GM12873 (cell line): Measurements from ENCODE around the gene ATP5MG.

ENCODE experiments used
- TF ChIP-seq, protein P1 (sequence below): IDR thresholded peaks from 2 replicates; pipeline ENCODE4 v1.5.1; 2012; ENCODE audit warnings: low read depth, mild to moderate bottlenecking, moderate library complexity, low read length, control low read depth; ENCODE audit not compliant: insufficient read depth; ENCODE audit errors: missing control alignments

ATP5MG gene

DNA sequence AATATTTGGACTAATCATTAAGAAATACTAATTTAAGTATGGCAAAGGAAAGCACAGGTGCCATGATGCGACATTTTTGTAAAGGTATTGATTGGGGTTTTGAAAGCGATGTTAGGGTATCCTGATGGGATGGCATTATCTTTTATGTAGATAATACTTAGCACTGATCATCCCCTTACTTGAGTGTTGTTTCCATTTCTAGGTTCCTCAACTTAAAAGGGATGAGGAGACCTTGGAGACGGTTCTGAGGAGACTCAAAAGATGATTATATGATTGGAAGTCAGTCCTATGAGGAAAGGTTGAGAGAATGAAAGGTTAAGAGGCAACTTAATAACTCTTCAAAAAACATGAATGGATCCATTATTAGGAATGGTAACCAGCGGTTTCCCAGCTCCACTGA, 46.0 kb downstream of the ATP5MG start:
- TF ChIP-seq, protein P1, sequence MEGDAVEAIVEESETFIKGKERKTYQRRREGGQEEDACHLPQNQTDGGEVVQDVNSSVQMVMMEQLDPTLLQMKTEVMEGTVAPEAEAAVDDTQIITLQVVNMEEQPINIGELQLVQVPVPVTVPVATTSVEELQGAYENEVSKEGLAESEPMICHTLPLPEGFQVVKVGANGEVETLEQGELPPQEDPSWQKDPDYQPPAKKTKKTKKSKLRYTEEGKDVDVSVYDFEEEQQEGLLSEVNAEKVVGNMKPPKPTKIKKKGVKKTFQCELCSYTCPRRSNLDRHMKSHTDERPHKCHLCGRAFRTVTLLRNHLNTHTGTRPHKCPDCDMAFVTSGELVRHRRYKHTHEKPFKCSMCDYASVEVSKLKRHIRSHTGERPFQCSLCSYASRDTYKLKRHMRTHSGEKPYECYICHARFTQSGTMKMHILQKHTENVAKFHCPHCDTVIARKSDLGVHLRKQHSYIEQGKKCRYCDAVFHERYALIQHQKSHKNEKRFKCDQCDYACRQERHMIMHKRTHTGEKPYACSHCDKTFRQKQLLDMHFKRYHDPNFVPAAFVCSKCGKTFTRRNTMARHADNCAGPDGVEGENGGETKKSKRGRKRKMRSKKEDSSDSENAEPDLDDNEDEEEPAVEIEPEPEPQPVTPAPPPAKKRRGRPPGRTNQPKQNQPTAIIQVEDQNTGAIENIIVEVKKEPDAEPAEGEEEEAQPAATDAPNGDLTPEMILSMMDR: no peak

DNA sequence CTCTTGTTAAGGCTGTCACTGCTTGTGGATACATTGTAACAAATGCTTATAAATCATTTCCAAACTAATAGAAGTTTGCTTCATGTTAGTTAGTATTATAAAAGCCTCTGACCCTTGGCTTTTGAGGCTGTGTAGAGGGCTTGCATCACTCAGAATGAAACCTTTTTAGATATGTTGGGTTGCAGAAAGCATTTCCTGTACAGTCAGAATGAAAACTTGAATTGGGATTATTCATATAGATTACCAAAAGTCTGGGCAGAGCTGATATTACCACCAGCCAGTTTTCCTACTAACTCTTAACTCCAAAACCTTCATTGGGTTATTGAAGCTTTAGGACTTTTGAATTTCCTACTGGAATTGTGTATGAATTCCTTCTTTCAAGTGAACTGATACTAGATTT, 46.9 kb downstream of the ATP5MG start:
- TF ChIP-seq, protein P1: no peak

DNA sequence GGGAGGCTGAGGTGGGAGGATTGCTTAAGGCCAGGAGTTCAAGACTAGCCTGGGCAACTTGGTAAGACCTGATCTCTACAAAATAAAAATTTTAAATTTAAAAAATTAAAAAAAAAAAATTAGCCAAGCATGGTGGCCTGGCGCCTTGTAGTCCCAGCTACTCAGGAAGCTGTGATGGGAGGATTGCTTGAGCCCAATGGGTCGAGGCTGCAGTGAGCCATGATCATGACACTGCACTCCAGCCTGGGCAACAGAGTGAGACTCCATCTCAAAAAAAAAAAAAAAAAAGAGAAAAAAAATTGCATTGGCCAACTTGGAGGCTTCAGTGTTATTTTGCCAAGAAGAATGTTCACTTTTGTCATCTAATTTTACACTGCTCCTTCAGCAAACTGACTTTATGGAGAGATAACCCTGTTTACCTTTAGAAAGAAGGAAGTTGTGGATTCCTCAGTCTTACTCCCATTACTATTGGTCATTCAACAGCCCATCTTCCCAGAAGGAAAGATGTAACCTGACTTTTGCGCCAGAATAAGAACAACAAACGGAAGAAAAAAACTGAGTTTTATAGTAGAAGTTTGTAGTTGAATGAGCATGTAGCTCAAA, 48.0 kb downstream of the ATP5MG start:
- TF ChIP-seq, protein P1: no peak

DNA sequence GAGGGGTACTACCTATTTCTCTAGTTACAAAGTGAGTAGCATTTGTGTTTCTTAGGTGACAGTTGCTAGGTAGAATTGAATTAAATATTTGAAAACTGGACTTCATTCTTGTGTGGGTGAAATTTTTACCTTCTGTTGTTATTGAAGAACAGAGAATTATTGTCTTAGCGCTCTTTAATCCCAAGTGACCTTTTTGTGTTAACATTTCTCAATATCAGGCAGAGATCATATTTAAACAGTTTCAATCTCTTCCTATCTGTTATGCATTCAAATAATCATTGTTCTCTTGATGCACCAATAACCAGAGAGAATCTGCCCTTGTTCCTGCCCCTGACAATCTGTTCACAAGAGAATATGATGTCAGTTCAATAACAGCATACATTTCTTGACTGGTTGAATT, 49.0 kb downstream of the ATP5MG start:
- TF ChIP-seq, protein P1: no peak
